GM19468 (cell line): Measurements from ENCODE around the gene COL27A1.
"Not testable (repeated sequence)": the region's sequence is repeated elsewhere in the genome, so short reads cannot be mapped to it uniquely, and the experiment has no call there.

Experiments used
- ATAC-seq: cut with Tn5 transposase; IDR thresholded peaks from one replicate; pipeline ENCODE4 v1.9.1; 2021; ENCODE audit warnings: mild to moderate bottlenecking, moderate library complexity, moderate number of reproducible peaks; ENCODE audit not compliant: unreplicated experiment; ENCODE audit errors: extremely low read depth

Gene COL27A1

GRCh38 chr9:114327749-114328148 lies 172.4 kb downstream of the COL27A1 start:
- no peak for ATAC-seq

DNA sequence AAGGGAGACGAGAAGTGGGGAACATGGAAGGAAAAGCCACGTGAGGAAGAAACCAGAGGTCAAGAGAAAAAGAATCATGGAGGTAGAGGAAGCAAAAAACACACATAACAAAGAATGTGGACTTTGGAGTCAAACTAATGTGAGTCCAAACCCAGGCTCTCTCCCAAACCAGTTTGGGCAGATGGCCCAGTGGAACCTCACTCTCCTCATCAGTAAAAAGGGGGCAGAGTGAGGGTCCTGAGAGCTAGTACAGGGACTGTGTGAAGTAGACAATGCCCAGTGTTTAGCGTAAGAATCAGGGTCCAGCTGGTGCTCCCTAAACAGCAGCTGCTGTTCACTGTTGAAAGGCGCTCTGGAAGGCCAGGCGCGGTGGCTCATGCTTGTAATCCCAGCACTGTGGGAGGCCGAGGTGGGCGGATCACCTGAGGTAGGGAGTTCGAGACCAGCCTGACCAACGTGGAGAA lies 173.1 kb downstream of the COL27A1 start:
- ATAC-seq = not testable (repeated sequence)

DNA sequence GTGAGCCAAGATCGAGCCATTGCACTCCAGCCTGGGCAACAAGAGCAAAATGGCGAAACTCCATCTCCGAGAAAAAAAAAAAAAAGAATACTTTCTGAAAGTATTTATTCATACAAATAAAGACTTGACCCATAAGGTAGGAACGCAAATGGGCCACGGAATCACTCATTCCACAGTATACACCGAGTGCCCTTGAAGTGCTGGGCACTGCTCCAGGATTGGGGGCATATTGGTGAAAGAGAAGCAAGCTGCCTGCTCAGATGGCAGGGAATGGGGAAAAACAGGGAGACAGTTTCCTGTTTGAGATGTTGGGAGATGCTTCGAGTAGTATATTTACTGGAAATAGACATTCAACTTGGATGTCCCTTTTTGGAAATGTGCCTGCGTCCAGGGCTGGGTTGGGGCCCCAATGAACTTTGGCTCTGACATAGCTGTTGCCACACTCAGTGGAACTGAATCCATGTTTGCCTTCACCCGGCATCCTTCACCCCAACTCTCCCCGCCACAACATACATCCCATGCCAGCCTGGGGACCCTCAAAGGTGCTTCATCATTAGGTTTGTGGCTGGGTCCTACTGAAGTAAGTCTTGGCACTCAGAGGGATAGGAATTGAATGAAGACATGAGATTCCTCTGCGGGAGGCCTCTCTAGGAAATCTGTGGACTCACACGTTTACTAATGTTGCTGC lies 173.7 kb downstream of the COL27A1 start:
- not testable (repeated sequence) for ATAC-seq

GRCh38 chr9:114329625-114330022 lies 174.3 kb downstream of the COL27A1 start, which contains the start of gene ORM2:
ORM2 (plus strand) TSS chr9:114329869; CDS start chr9:114329905, 36 bp downstream.
- ATAC-seq = not testable (repeated sequence)

- ATAC-seq = no peak
These were observed 175.3 kb downstream of the COL27A1 start for GRCh38 chr9:114330636-114331035.

DNA sequence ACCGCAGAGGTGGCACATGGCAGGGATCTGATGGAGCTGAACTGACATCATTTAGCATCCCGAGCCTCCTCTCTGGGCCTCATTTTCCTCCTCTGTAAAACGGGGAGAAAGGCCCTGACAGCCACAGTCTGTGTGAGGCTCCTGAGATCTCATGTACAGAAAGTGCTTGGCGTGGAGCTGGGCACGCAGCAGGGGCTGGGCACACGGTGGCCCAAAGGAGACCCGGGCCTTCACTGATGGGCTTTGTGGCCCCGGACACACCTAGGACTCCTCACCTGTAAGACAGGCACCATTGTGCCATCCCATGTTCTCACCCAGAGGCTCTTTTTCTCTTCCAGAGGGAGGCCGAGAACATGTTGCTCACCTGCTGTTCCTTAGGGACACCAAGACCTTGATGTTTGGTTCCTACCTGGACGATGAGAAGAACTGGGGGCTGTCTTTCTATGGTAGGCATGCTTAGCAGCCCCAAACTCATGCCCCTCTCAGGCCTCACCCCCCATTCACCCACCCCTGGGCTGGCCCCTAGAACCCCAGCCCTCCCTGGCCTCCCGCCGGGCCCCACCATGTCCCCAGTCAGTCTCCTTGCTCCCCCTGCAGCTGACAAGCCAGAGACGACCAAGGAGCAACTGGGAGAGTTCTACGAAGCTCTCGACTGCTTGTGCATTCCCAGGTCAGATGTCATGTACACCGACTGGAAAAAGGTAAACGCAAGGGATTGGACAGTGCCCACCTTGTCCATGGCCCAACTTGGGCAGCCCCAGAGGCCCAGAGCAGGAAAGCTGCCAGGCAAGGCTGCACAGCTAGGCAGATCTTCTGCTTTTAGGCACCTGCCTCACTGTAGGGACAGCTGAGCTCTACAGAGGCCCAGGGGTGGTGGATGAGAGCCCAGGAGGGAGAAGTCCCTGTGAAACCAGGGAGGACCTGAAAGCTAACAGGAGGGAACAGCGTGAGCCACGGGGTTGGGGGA lies 176.2 kb downstream of the COL27A1 start:
- ATAC-seq = not testable (repeated sequence)

- not testable (repeated sequence) for ATAC-seq
These were observed 177.2 kb downstream of the COL27A1 start for GRCh38 chr9:114332474-114333040.

DNA sequence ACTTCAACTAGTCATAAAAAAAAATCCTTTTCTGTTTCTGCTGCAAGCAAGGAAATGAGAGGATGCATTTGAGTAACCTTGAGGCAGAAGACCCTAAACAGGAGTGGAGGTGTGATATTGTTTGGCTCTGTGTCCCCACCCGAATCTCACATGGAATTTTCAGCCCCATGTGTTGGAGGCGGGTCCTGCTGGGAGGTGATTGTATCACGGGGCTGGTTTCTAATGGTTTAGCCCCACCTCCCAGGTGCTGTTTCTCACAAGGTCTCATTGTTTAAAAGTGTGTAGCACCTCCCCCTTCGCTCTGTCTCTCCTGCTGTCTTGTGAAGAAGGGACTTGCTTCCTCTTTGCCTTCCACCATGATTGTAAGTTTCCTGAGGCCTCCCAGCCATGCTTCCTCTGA lies 178.4 kb downstream of the COL27A1 start:
- ATAC-seq = not testable (repeated sequence)

DNA sequence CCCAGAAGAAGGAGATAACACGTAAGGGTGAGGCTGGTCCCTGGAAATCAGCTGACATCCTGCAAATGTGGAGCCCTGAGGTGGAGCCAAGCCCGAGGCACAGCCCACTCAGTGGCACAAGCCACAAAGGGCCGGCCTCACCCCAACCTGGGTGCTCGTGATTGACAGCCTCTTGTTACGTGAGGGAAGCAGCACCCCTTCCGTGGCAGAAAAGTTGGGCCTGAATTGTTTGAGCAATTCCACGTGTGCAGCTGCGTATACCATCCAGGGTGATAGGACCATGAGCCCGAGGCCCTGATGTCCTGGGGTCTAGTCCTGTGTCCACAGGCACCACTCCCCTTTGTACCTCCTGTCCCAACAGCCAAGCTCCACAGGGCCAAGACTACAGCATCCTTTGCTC lies 179.2 kb downstream of the COL27A1 start:
- ATAC-seq = no peak

GRCh38 chr9:114335745-114336144 lies 180.4 kb downstream of the COL27A1 start:
- ATAC-seq = no peak

GRCh38 chr9:114336157-114336556 lies 180.8 kb downstream of the COL27A1 start:
- ATAC-seq = no peak

DNA sequence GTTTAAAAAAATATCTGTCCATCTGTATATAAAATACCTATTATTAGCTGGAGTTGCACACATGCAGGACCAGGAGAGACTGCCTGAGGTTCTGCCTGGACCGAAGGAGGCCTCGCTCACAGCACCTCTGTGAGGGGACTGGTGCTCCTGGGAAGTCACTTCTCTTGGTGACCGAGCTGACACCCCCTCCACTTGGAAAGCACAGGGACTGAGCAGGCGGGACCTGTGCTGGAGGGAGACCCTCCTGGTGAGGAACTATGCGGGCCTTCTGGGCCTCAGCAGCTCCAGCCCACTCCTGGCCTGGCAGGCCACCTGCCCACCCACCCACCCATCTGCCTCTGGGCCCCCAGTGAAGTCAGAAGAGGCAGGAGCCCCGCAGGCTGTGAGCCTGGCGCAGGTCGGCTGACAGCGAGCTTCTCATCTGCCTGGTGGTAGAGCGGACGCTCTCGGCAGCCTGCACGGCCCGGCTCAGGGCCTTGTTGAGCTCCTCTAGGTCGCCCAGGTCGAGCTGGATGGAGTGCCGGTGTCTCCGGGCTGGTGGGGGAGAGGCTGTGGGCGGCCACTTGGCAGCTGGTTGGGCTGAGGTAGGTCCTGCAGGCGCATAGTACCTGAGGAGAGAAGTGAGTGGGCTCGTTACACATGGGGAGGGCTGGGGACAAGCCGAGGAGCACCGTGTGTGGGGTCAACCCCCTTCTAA lies 181.5 kb downstream of the COL27A1 start:
- ATAC-seq = no peak

DNA sequence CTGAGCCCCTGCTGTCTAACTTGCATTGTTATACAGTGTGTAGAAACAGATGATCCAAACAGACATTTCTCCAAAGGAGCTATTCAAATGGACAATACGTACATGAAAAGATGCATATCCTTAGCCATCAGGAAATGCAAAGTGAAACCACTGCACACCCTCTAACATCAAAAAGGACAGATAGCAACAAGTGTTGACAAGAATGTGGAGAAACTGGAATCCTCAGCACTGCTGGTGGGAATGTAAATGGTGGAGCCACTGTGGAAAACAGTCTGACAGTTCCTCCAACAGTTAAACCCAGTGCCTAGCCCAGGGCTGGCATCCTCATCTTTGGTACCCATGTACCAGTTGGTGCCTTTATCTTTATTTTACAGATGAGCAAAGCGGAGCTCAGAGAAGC lies 182.8 kb downstream of the COL27A1 start:
- ATAC-seq = no peak

- no peak for ATAC-seq
These were observed 184.0 kb downstream of the COL27A1 start for GRCh38 chr9:114339130-114339908.

- ATAC-seq = no peak
These were observed 186.0 kb downstream of the COL27A1 start for GRCh38 chr9:114341152-114341830.

DNA sequence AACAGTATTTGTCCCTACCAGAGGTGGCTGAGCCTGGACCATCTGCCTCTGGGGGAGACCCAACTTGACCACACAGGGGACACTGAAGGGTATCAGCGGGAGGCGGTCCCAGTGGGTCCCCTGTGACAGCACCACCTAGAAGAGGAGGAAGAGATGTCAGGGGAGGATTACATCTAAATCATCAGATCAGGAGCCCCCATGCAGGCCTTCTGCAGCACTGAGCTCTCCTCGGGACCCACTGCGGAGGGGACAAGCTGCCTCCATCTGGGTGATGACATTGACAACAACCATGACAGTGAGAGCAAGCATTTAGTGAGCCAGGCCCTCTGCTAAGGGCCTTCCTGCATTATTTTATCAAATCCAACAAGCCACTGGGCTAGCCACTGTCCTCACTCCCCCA lies 186.7 kb downstream of the COL27A1 start:
- no peak for ATAC-seq

DNA sequence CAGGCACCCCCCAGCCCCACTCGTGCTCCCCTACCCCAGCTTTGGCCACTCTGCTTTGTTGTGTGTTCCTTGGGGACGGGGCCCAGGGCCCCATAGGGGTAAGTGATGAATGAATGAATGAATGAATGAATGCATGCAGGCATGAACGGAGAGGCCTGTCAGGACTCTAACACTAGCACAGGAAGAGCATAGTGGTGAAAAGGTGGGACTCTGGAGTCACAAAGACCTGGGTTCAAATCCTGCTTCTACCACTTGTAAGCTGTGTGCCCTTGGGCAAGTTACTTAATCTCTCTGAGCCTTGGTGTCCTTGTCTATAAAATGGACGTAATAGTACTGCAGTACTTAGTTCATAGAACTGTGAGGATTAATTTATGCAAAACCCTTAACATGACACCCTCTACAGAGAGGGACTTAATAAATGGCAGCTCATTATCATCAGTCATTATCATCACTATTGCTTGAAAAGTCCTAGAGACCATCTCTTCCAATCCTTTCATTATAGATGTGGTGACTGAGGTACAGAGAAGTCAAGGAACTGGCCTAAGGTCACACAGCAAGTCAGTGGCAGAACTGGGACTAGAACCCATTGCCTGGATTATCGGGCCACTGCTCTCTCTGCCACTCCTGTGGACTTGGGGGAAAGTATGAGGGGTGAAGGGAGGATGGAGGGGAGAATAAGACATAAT lies 187.6 kb downstream of the COL27A1 start:
- ATAC-seq = no peak

DNA sequence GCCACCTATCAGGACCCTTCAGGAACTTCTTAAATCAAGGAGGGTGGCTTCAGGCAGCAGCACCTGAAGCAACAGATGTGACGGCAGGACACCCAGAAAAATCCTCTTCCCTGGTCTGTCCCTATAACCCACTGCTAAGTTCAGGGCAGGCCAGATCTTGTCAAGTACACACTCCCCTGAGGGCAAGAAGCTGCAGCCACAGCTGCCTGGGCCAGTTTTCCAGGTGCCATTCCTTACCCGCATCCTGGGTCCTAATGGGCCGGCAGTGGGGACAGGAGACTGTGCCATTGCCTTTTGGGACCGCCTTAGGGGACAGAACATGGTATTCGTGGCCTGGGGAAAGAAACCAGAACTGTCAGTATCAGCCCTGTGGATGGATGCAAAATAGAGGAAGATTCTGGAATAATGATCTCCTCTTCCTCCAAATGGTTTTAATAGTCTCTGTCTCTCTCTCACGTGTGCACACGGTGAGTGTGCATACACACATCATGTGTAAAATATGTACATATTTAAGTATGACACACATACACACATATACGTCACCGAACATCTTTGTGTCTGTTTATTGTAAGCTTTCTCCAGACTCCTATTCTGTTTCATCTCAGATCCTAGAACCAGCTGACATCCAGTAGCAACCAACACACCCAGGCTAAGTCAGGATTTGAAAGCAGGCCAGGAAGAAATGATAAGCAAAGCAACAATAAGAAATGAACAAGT lies 188.3 kb downstream of the COL27A1 start:
- no peak for ATAC-seq
